Measurements from ENCODE around the gene NDUFS7. TPM values are rescaled to one million over a fixed set of nuclear protein-coding genes. Genes with fewer than 3 reads are reported as not detected.

NDUFS7 gene
- total RNA-seq, 1 donor from 2014 or later = 83.3 TPM

GRCh38 chr19:1410136-1410786 lies 26.6 kb downstream of the NDUFS7 start:
- Mint-ChIP-seq H3K4me3 (peak overlapping the region; percentile 96), H3K9me3 (no peaks in the 10 kb centered on the region), H3K36me3 (peaks cover 3% of the 10 kb centered on the region), H3K4me1 (ENCODE audit: unreplicated experiment) (peaks cover 32% of the 10 kb centered on the region), H3K27ac (peak overlapping the region; percentile 79), H3K27me3 (peaks cover 3% of the 10 kb centered on the region)
- TF ChIP-seq, protein P1, sequence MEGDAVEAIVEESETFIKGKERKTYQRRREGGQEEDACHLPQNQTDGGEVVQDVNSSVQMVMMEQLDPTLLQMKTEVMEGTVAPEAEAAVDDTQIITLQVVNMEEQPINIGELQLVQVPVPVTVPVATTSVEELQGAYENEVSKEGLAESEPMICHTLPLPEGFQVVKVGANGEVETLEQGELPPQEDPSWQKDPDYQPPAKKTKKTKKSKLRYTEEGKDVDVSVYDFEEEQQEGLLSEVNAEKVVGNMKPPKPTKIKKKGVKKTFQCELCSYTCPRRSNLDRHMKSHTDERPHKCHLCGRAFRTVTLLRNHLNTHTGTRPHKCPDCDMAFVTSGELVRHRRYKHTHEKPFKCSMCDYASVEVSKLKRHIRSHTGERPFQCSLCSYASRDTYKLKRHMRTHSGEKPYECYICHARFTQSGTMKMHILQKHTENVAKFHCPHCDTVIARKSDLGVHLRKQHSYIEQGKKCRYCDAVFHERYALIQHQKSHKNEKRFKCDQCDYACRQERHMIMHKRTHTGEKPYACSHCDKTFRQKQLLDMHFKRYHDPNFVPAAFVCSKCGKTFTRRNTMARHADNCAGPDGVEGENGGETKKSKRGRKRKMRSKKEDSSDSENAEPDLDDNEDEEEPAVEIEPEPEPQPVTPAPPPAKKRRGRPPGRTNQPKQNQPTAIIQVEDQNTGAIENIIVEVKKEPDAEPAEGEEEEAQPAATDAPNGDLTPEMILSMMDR (conservative IDR thresholded peaks at IDR 0.05) = no peak
- no peak for DNase-seq (ENCODE audit: extremely low spot score, unreplicated experiment)

DNA sequence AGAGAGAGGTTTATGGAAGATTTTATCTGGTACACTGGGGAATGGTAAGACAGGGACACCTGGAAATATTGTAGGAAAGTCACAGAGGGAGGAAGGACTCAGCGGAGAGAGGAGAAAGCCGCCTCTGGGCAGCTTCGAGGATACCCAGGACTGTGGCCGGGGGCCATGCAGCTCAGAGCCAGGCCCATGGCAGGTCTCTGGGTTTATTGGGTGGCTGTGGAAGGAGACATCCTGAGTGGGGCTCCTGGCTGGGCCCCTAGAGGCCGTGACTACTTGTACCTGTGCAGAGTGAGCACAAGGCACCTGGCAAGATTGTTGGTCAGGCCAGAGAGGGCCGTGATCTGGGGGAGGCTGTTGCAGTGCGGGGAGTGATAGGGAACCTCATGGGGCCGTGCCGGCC lies 27.1 kb downstream of the NDUFS7 start:
- peaks cover 3% of the 10 kb centered on the region for H3K36me3 Mint-ChIP-seq
- no peaks in the 10 kb centered on the region for H3K9me3 Mint-ChIP-seq
- peak overlapping the region; percentile 79 for H3K27ac Mint-ChIP-seq
- DNase-seq (ENCODE audit: extremely low spot score, unreplicated experiment) = no peak
- peaks cover 4% of the 10 kb centered on the region for H3K27me3 Mint-ChIP-seq
- TF ChIP-seq, protein P1 (conservative IDR thresholded peaks at IDR 0.05) = no peak
- peak overlapping the region; percentile 96 for H3K4me3 Mint-ChIP-seq
- peaks cover 37% of the 10 kb centered on the region for H3K4me1 Mint-ChIP-seq (ENCODE audit: unreplicated experiment)

- DNase-seq (ENCODE audit: extremely low spot score, unreplicated experiment) = no peak
- Mint-ChIP-seq H3K27ac (peak overlapping the region; percentile 63), H3K27me3 (peaks cover 4% of the 10 kb centered on the region), H3K4me3 (no peak overlapping the region), H3K9me3 (no peaks in the 10 kb centered on the region), H3K36me3 (peaks cover 3% of the 10 kb centered on the region), H3K4me1 (ENCODE audit: unreplicated experiment) (peaks cover 41% of the 10 kb centered on the region)
- TF ChIP-seq, protein P1 (conservative IDR thresholded peaks at IDR 0.05) = no peak
Observed at GRCh38 chr19:1411255-1412191, 27.8 kb downstream of the NDUFS7 start.

- no peaks in the 10 kb centered on the region for H3K9me3 Mint-ChIP-seq
- peaks cover 4% of the 10 kb centered on the region for H3K27me3 Mint-ChIP-seq
- H3K36me3 Mint-ChIP-seq = peaks cover 3% of the 10 kb centered on the region
- DNase-seq (ENCODE audit: extremely low spot score, unreplicated experiment) = no peak
- TF ChIP-seq, protein P1 (conservative IDR thresholded peaks at IDR 0.05) = no peak
- peaks cover 42% of the 10 kb centered on the region for H3K4me1 Mint-ChIP-seq (ENCODE audit: unreplicated experiment)
- peak overlapping the region; percentile 63 for H3K27ac Mint-ChIP-seq
- H3K4me3 Mint-ChIP-seq = no peak overlapping the region
Observed at GRCh38 chr19:1412323-1412923, 28.7 kb downstream of the NDUFS7 start.

- Mint-ChIP-seq H3K9me3 (no peaks in the 10 kb centered on the region), H3K36me3 (peaks cover 3% of the 10 kb centered on the region), H3K4me1 (ENCODE audit: unreplicated experiment) (peaks cover 47% of the 10 kb centered on the region), H3K27ac (peak overlapping the region; percentile 88), H3K27me3 (peaks cover 4% of the 10 kb centered on the region), H3K4me3 (peak overlapping the region; percentile 25)
- DNase-seq (ENCODE audit: extremely low spot score, unreplicated experiment) = no peak
- TF ChIP-seq, protein P1 (conservative IDR thresholded peaks at IDR 0.05) = no peak
Observed at GRCh38 chr19:1412995-1413800, 29.5 kb downstream of the NDUFS7 start.

Measured in type B pancreatic cell (in vitro differentiated cells).